Esophagus mucosa (tissue), 1 donor: ENCODE results near the gene UNC45B. TPM values are rescaled to one million over a fixed set of nuclear protein-coding genes. Genes with fewer than 3 reads are reported as not detected.
"Not testable (repeated sequence)": the region's sequence is repeated elsewhere in the genome, so short reads cannot be mapped to it uniquely, and the experiment has no call there.

ENCODE experiments used
- ATAC-seq: fragments of 200-7000 bp; cut with Tn5 transposase; one replicate; pipeline ENCODE4 v1.9.1; 2020
- total RNA-seq: library from RNA; stranded (reverse); gene quantifications from one replicate; pipeline ENCODE4 v1.2.4, GENCODE V29; 2023
- donor health status: DM: yes; HTN: yes; CAD: no.

UNC45B gene
- total RNA-seq, 1 donor from 2014 or later, result not detected

DNA sequence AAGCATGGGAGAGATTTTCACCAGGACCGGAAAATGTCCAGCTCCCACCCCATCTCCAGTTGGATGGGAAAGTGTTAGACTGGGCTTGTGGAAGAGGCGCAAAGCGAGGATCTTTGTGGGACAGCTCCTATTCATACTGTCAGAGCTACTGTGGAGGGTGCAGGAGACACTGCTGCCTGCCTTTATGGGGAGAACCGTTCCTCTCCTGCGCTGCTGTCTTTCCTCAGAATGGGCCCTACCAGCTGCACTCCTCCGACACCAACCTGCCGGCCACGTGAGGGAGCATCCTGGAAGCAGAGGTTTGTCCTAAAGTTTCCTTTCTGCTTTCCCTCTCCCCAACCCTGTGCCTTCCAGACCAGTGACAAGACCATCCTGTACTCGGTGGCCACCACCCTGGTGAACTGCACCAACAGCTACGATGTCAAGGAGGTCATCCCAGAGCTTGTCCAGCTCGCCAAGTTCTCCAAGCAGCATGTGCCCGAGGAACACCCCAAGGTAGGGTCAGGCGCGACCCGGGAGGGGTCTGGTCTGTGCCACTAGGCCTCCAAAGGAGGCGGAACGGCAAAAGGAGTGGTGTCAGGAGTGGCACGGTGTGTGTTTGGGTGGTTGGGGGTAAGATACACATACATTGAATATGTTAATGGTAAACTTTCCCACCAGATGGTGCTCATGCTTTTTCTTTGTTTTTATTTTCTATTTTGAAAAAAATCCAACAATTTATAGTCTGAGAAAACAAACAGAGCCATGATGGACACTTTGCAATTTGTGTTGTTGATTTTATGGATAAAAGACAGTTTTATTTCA, 23.6 kb downstream of the UNC45B start:
- ATAC-seq, result peak; percentile 41

DNA sequence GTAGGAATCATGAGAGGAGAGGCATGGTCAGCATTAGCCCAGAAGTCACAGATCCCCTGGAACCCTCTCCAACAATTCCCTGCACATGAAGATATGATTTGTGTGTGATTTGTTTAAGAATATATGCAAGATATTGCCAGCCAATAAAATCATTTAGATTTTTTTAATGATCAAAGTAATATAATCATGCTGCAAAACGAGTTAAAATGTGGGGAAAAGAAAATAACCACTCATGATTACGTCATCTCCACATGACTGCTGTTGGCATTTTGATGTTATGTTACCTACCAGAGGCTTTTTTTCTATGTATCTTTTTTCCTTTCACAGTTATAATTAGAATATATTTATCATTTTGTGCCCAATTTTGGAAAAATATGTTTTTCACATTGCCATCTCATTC, 24.2 kb downstream of the UNC45B start:
- ATAC-seq, result no peak

DNA sequence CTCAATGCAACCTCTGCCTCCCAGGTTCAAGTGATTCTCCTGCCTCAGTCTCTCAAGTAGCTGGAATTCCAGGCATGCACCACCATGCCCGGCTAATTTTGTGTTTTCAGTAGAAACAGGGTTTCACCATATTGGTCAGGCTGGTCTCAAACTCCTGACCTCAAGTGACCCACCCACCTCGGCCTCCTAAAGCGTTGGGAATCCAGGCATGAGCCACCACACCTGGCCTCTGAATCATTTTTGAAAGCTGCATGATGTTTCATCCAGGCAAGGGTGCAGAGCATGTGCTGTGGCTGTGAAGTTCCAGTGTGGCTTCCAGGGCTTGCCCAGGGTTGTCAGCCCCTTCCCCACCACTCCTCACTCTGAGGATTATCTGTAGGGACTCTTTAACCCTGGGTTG, 24.7 kb downstream of the UNC45B start:
- not testable (repeated sequence) for ATAC-seq

DNA sequence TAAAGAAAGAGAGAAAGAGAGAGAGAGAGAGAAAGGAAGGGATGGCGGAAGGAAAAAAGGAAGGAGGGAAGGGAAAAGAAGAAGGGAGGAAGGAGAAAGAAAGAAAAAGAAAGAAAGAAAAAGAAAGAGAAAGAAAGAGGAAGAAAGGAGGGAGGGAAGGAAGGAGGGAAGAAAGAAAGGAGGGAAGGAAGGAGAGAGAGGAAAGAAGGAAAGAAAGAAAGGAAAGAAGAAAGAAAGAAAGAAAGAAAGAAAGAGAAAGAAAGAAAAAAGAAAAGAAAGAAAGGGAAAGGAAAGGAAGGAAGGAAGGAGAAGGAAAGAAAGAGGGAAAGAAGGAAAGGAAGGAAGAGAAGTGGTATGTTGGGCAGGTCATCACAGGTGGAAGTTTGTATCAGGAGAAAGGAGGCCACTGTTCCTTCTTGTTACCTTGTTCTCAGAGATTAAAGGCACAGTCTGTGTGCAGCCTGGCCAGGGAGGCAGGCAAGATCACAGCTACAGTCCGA, 27.3 kb downstream of the UNC45B start:
- ATAC-seq, result no peak

DNA sequence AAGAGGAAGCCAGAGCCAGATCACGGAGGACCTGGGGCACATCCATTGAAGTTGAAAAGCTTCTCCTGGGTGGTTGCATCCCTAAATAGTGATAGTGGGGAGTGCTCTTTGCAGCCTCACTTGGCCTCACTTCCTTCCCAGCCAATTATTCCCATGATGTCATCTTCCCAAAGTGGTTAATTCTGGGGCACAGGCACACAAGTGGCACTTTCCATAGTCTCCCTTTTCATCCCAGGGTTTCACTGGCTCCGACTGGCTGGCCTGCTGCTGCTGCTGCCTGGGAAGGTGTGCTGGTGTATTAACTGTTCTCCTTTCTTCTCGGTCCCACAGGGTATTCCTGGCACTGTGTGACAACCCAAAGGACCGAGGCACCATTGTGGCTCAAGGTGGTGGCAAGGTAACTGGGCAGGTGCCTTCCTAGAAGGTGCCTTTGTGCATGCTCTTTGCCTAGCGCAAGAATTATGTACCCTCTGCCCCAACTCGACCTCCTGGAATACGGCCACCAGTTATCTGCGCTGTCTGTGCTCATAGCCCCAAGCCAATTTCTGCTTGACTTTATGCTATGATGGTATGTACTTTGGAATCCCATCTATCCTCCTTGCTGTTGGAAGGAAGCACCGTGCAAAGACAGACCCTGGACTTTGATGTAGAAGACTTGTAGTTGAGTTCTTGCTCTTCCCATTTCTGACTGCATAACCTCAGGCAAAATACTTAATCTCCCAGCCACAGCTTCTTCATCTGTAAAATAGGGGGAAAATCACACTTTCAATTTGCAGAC, 28.2 kb downstream of the UNC45B start:
- ATAC-seq, result no peak

DNA sequence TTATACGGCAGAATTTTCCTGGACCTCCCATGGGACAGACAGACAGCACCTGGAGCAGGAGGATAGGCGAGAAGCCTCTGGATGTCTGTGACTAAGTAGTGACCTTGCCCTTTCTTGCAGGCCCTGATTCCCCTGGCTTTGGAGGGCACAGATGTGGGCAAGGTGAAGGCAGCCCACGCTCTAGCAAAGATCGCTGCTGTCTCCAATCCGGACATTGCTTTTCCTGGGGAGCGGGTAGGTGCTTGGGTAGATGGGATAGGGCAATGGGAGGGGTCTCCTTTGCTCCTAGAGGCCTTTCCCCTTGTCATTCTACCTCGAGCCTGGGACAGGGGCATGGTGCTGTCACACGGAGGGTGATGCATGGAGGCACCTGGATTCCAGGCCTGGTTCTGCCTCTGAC, 29.3 kb downstream of the UNC45B start:
- ATAC-seq, result no peak

DNA sequence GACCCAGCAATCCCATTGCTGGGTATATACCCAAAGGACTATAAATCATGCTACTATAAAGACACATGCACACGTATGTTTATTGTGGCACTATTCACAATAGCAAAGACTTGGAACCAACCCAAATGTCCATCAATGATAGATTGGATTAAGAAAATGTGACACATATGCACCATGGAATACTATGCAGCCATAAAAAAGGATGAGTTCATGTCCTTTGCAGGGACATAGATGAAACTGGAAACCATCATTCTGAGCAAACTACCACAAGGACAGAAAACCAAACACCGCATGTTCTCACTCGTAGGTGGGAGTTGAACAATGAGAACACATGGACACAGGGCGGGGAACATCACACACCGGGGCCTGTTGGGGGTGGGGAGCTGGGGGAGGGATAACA, 31.8 kb downstream of the UNC45B start:
- not testable (repeated sequence) for ATAC-seq

DNA sequence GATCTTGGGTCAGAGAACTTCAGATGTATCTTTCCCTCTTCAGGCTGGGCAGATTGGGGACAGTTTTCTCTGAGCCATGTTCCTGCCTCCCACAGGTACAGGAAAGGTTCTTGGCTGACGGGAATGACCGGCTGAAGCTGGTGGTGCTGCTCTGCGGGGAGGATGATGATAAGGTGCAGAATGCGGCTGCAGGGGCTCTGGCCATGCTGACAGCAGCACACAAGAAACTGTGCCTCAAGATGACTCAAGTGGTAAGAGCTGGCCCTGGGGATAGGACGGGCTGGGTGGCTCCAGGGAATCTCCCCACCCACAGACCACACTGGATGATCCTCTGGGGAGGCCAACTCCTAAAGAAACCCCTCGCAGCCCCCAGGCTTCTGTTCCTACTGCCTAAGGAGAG, 35.7 kb downstream of the UNC45B start:
- no peak for ATAC-seq

DNA sequence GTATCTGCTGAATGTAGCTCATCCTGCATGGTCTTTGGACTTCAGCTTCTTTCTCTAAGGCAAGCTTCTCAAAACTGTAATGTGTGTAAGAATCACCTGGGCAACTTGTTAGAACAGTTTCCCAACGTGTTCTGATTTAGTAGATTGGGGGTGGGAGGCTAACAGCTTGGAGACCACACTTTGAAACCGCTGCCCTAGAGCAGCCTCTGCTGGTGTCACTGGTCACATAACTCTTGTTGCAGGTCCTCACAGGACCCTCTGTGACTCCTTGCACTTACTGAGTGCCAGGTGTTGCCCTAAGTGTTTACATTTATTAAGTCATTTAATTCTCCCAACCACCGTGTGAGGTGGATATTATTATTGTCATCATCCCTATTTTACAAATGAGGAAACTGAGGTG, 36.7 kb downstream of the UNC45B start:
- no peak for ATAC-seq

DNA sequence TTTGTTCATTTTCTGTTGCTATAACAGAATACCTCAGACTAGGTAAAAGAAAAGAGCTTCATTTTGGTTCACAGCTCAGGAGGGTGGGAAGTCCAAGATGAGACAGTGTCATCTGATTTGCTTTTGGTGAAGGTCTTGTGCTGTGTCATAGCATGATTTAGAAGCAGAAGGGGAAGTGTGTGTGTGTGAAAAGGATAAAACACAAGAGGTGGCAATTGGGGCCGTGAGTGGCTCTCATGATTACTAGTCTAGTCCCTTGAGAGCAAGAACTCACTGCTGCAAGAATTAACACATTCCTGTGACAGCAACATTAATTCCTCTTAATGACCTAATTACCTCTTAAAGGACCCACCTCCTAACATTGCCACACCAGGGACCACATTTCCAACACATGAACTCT, 38.2 kb downstream of the UNC45B start:
- no peak for ATAC-seq

DNA sequence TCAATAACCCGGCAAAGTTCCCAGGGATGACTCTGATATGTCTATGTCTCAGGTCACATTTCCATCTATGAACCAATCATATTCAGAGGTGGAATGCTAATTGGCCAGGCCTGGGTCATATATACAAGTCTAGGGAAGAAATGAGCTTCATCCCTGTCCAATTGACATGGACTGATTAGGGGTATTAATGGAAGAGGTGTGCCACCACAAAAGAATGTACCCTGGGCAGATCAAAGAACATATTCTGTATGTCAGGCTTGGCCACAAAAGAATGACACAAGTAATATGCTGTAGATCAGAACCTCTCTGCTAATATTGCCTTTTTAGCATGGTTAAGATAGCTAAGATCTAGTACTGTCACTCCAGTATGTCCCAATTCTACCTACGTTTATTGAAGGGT, 39.9 kb downstream of the UNC45B start:
- peak; percentile 45 for ATAC-seq

DNA sequence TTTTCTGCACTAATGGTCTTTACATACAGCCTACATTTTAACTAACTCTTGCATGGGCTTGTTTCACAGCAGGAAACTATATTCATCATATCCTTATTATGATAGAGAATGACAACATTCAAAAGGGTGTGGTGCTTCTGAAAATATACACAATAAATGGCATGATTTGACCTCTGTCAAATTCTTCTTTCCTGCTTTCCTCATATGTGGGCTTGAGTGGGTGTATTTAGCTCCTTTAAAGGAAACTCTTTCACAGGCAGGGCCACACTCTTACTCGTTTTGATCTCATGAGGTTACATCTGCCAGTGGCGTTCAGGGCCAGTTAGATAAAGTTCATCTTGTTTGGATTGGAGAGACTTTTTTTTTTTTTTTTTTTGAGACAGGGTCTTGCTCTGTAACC, 40.5 kb downstream of the UNC45B start:
- peak; percentile 78 for ATAC-seq

DNA sequence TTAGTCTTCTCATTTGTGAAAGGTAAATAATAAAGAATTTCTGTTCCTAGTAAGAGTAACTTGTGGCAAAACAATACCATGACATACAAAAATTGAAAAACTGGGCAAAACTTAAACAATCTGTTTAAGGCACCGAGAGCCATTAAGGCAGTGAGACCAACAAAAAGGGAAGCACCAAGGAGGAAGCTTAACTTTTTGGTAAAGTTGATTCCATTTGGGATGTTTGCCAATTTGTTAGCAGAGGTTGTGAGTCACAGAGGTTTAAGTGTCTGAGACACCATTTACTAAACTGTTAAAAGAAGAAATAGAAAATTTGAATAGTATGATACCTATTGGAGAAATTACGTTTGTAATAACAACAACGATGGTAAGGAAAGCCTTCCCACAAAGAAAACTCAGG, 41.7 kb downstream of the UNC45B start:
- ATAC-seq, result no peak

DNA sequence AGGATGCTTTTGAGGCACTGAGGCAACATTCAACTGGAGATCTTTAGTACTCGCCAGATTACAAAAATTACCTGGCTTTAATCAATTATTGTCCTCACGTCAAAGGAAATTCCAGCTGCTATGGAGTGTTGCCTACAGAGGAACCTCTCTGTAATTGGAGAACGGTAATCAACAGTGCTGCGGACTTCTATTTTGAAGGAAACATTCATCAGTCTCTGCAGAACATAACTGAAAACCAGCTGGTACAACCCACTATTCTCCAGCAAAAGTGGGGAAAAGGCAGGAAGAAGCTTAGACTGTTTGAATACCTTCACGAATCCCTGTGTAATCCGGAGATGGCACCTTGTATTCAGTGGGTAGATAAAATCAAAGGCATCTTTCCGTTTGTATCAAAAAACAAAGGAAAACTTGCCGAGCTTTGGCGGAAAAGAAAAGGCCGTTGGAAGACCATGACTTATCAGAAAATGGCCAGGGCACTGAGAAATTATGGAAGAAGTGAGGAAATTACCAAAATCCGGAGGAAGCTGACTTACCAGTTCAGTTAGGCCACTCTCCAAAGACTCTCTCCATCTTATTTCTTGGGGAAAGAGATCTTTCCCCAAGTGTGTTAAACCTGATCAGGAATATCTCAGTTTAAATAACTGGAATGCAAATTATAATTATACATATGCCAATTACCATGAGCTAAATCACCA, 43.5 kb downstream of the UNC45B start:
- ATAC-seq, result no peak

DNA sequence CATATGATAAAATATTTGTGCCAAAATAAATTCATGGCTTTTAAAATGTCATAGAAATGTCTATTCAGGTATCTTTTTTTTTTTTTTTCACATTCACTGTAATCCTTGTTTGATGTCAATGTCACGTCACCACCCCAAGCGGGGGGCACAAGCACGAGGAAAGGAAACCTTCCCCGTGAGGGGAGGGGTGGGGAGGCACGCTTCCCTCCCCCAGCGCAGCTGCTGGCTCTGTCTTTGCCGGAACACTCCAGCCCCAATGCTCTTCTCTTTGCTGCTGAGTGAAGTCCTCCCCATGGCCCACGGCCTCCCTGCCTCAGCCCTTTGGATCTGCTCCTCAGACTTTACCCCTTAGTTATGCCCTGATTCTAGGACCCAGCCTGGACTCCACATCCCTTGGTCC, 45.1 kb downstream of the UNC45B start:
- ATAC-seq, result no peak

DNA sequence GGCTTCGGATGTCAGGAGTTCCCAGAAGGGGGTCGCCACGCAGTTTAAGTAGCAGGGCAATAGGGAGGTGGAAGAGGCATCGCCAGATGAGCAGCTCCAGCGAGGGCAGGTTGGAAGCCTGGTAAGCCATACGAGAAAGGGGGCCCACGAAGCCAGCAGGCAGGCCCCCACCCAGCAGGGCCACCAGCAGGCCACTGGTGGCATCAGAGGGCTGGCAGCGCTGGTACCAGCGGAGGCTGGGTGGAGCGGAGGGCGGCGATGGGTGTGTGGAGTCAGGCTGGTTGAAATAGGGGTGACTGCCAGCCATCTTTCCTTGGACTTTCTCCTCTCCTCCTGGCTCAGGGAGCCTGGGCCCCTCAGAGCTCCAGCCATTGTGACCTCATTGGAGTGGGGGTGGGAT, 46.4 kb downstream of the UNC45B start, which contains the start of gene SLC35G3:
Gene SLC35G3, minus strand, starts transcription at position 393 of the 400 bp plus-strand sequence. Its CDS starts 86 bp downstream, at position 307.
- ATAC-seq, result peak; percentile 11

DNA sequence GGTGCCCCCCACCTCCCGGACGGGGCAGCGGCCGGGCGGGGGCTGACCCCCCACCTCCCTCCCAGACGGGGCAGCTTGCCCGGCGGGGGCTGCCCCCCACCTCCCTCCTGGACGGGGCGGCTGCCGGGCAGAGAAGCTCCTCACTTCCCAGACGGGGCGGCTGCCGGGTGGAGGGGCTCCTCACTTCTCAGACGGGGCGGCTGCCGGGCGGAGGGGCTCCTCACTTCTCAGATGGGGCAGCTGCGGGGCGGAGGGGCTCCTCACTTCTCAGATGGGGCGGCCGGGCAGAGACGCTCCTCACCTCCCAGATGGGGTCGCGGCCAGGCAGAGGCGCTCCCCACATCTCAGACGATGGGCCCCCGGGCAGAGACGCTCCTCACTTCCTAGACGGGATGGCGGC, 47.4 kb downstream of the UNC45B start:
- not testable (repeated sequence) for ATAC-seq

DNA sequence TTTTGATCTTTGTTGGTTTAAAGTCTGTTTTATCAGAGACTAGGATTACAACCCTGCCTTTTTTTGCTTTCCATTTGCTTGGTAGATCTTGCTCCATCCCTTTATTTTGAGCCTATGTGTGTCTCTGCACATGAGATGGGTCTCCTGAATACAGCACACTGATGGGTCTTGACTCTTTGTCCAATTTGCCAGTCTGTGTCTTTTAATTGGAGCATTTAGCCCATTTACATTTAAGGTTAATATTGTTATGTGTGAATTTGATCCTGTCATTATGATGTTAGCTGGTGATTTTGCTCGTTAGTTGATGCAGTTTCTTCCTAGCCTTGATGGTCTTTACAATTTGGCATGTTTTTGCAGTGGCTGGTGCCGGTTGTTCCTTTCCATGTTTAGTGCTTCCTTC, 55.0 kb downstream of the UNC45B start:
- ATAC-seq, result not testable (repeated sequence)

DNA sequence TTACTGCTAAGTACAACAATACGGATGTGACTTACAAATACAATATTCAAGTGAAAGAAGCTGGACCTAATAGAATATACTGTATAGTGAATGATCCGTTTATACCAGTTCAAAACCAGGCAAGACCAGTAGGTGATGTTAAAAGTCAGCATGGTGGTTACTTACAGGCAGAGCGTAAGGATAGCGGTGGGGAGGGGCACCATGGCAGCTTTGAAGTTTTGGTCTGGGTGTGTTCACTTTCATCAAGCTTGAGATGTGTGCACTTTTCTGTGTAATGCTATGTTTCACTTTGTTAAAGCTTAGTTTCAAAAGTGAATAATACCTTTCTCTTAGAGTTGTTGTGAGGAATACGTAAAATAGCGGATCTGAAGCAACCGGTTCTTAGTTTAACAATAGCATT, 63.1 kb downstream of the UNC45B start:
- ATAC-seq, result no peak

DNA sequence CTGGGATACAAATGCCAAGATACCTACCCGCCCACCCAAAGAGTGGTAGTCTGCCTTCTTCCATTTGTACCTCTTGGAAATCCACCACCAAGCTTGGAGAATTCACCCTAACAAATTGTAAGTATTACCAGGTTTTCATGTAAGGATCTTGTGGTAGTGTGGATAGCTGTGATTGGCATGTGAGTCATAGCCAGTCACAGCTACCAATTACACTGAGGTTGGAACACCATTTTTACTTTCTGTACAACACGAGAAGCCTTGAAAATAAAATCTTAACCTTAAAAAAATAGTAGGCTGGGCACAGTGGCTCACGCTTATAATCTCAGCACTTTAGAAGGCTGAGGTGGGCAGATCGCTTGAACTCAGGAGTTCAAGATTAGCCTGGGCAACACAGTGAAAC, 65.1 kb downstream of the UNC45B start:
- ATAC-seq, result no peak

DNA sequence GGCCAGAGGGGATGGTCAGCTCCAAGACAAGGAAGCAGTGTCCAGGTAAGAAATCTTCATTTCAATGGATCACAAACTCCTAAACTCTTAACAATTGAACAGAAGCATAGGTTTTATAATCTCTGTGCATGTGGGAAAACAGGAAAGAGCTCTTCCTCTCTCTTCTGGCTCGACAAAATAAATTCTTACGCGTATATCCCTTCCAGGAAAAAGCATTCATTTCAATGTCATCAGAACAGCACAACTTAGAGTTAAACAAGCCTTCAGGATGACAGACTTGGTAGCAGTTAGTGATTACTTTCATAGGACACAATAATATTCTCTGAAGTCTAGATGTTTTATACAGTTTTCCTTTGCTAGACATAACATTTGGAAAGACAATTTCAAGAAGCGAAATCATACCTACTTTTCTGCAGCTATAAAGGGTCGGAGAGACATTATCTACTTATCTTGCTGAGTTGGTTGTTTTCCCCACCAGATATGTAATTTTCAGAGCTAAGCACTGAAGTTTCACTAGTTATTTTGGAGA, 65.9 kb downstream of the UNC45B start:
- ATAC-seq, result no peak

DNA sequence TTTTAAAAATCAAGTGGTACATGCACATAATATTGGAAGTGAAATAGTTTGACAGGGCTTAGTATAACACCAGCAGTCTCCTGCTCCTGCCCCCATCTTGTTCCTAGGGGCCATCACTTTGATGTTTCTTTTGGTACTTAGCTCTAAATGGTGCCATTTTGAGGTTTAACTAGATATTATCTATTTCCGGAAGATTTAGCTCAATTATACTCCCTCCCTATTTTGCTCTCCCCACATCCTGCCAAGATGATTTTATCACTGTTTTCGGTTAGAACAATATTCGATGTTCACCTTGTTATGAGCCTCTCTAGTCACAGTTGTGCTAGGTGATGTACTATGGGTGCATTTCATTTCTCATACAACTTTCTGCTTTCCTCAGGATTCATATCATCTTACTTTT, 66.6 kb downstream of the UNC45B start:
- peak; percentile 20 for ATAC-seq
